Suprapubic skin (tissue), 4 donors: ENCODE measurements around the gene WNK1.

Experiments
- EP300 ChIP-seq: sonication (generic); formaldehyde crosslinking; IDR thresholded peaks from one replicate; pipeline ENCODE4 v1.6.1; 2017; ENCODE audit warnings: antibody characterized with exemption
- POLR2A ChIP-seq, 2 donors: fragments of 450-650 bp; IDR thresholded peaks; one replicate each; pipeline ENCODE4 v1.6.1; 2017; ENCODE audit warnings: antibody characterized with exemption in 2 of 2, mild to moderate bottlenecking in 2 of 2, moderate library complexity in 2 of 2
- POLR2AphosphoS5 ChIP-seq, 3 donors: sonication (generic); formaldehyde crosslinking; IDR thresholded peaks; one replicate each; pipeline ENCODE4 v1.6.1; 2017; ENCODE audit warnings: antibody characterized with exemption in 3 of 3
- TF ChIP-seq, protein P1 (sequence below), 2 donors: fragments of 200-600 bp in 1 of 2; fragments of 450-650 bp in 1 of 2; sonication (generic) in 1 of 2; IDR thresholded peaks; one replicate each; pipeline ENCODE4 v1.5.1; 2016 to 2019; ENCODE audit warnings: antibody characterized with exemption in 2 of 2, mild to moderate bottlenecking in 1 of 2, moderate library complexity in 1 of 2

- TF ChIP-seq, protein P1, sequence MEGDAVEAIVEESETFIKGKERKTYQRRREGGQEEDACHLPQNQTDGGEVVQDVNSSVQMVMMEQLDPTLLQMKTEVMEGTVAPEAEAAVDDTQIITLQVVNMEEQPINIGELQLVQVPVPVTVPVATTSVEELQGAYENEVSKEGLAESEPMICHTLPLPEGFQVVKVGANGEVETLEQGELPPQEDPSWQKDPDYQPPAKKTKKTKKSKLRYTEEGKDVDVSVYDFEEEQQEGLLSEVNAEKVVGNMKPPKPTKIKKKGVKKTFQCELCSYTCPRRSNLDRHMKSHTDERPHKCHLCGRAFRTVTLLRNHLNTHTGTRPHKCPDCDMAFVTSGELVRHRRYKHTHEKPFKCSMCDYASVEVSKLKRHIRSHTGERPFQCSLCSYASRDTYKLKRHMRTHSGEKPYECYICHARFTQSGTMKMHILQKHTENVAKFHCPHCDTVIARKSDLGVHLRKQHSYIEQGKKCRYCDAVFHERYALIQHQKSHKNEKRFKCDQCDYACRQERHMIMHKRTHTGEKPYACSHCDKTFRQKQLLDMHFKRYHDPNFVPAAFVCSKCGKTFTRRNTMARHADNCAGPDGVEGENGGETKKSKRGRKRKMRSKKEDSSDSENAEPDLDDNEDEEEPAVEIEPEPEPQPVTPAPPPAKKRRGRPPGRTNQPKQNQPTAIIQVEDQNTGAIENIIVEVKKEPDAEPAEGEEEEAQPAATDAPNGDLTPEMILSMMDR (IDR thresholded peaks at IDR 0.05): no peak
- TF ChIP-seq POLR2A (IDR thresholded peaks at IDR 0.05) (no peak), EP300 (no peak), POLR2AphosphoS5 (IDR thresholded peaks at IDR 0.05) (no peak)
Measured at GRCh38 chr12:778615-779014, 26.2 kb downstream of the WNK1 start.
